ENCODE measurements around the gene FOSL1. TPM values are rescaled to one million over a fixed set of nuclear protein-coding genes. Genes with fewer than 3 reads are reported as not detected.

The FOSL1 gene
- total and polyA plus RNA-seq, 2 donors (not counting 3 experiments of a cell fraction or from before 2014, with no cell fraction given) = 18.1 to 53.8 TPM

DNA sequence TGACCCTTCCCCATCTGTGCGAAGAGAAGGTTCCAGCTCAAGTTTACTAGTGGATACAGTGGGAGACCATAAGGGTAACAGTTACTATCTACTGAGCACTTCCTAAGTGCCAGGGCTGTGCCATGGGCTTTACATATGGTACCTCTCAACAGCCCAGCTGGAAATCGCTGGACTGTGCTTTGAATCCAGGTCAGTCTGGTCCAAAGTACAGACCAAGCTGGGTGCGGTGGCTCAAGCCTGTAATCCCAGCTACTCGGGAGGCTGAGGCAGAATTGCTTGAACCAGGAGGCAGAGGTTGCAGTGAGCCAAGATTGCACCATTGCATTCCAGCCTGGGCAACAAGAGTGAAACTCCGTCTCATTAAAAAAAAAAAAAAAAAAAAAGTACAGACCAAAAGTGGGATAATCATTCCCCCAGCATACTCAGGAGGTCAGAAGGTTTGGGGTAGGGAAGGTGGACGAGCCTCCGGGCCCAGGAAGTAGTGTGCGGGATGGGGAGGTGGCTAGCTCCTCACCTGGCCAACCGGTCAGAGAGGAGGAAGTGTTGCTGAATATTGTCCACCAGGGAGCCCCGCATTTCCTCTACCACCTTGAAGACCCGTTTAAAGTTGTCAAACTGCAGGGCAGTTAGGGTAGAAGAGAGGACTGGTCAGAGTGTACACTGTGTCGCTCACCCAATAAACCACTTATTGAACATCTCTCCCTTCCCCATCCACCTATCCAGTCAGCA, 14.2 kb downstream of the FOSL1 start:
- TF ChIP-seq EZH2 (IDR thresholded peaks at IDR 0.05; ENCODE audit: borderline replicate concordance, low read depth, low read length, severe bottlenecking) (no peak), GATA2 (IDR thresholded peaks at IDR 0.05; ENCODE audit: insufficient read depth, insufficient read length, low read depth, low read length) (no peak), POLR2A (IDR thresholded peaks at IDR 0.05; ENCODE audit: low read depth, low read length) (no peak), JUN (IDR thresholded peaks at IDR 0.05; ENCODE audit: borderline replicate concordance, insufficient read depth, insufficient read length, low read depth) (no peak), MYC (IDR thresholded peaks at IDR 0.05; ENCODE audit: low read depth, low read length) (no peak), POLR2AphosphoS5 (IDR thresholded peaks at IDR 0.05; ENCODE audit: insufficient read depth, low read depth, low read length) (no peak), FOS (IDR thresholded peaks at IDR 0.05; ENCODE audit: borderline replicate concordance, insufficient read depth, low read length) (no peak)
- TF ChIP-seq, protein P1, sequence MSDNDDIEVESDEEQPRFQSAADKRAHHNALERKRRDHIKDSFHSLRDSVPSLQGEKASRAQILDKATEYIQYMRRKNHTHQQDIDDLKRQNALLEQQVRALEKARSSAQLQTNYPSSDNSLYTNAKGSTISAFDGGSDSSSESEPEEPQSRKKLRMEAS (IDR thresholded peaks at IDR 0.05; ENCODE audit: insufficient read depth, insufficient read length) = no peak
- TF ChIP-seq, protein P2, sequence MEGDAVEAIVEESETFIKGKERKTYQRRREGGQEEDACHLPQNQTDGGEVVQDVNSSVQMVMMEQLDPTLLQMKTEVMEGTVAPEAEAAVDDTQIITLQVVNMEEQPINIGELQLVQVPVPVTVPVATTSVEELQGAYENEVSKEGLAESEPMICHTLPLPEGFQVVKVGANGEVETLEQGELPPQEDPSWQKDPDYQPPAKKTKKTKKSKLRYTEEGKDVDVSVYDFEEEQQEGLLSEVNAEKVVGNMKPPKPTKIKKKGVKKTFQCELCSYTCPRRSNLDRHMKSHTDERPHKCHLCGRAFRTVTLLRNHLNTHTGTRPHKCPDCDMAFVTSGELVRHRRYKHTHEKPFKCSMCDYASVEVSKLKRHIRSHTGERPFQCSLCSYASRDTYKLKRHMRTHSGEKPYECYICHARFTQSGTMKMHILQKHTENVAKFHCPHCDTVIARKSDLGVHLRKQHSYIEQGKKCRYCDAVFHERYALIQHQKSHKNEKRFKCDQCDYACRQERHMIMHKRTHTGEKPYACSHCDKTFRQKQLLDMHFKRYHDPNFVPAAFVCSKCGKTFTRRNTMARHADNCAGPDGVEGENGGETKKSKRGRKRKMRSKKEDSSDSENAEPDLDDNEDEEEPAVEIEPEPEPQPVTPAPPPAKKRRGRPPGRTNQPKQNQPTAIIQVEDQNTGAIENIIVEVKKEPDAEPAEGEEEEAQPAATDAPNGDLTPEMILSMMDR (IDR thresholded peaks at IDR 0.05; ENCODE audit: extremely low read depth in 1 of 2, insufficient read depth in 1 of 2, low read depth in 1 of 2, low read length in 2 of 2) = no peak
- Histone ChIP-seq H3K4me1 (ENCODE audit: control insufficient read depth, extremely low read depth, insufficient read depth, low read length) (peaks cover 29% of the 10 kb centered on the region), H3K9ac (replicated peaks; ENCODE audit: extremely low read depth, insufficient read depth, low read length) (no peak overlapping the region), H3K27me3 (ENCODE audit: control insufficient read depth in 2 of 2, insufficient read depth in 2 of 2, low read length in 2 of 2) (no peaks in the 10 kb centered on the region), H3K4me3 (replicated peaks in 1 of 3; ENCODE audit: insufficient read depth in 1 of 3, low read depth in 1 of 3, low read length in 3 of 3) (no peak overlapping the region), H4K20me1 (replicated peaks; ENCODE audit: control insufficient read depth, extremely low read depth, insufficient read depth, low read length) (no peaks in the 10 kb centered on the region), H3K36me3 (ENCODE audit: control insufficient read depth in 2 of 2, extremely low read depth in 1 of 2, insufficient read depth in 2 of 2, low read length in 2 of 2) (peaks cover 4 to 30% of the 10 kb centered on the region in 2 experiments), H3K4me2 (ENCODE audit: insufficient read depth, low read length) (no peak overlapping the region), H3K9me3 (replicated peaks; ENCODE audit: control insufficient read depth, insufficient read depth, low read length) (no peaks in the 10 kb centered on the region), H3K9me1 (replicated peaks; ENCODE audit: control insufficient read depth, extremely low read depth, insufficient read depth, low read length) (no peaks in the 10 kb centered on the region), H2AFZ (ENCODE audit: low read depth, low read length) (no peak overlapping the region), H3K79me2 (ENCODE audit: control insufficient read depth, insufficient read depth, low read length) (peaks cover 16% of the 10 kb centered on the region), H3K27ac (ENCODE audit: insufficient read depth, low read depth, low read length) (no peak overlapping the region)
- FAIRE-seq = no peak
- CTCF ChIA-PET = interaction anchor here (0.7 to 3.4 kb wide), 17 partner anchors 8 to 271 kb away, joined by 3 to 115 read pairs (median 9); partner anchors contain the start of genes AP5B1, CFL1, EFEMP2 and MUS81
- POLR2A ChIA-PET = interaction anchor here (1.7 to 1.9 kb wide), 2 partner anchors 15 to 27 kb away, joined by 4 to 17 read pairs; partner anchors contain the start of genes CFL1, FOSL1 and MUS81
- dilution Hi-C loops (cut with MboI; ENCODE audit: extremely low pct_ligation_motif_present, low sequenced_read_pairs) = no loop called here
- DNase-seq (ENCODE audit: low read depth, low spot score) = no peak
- no TSS peak for BruUV-seq (replicated peaks)
- intact Hi-C loops (cut with micrococcal nuclease) = loop anchor here (5.0 kb wide), 1 partner anchor 46 kb away; no protein-coding TSS in a partner anchor

Data from endothelial cell of umbilical vein (primary cell).